Lower lobe of right lung (tissue), 2 donors: ENCODE data around the gene TTC28. TPM values are rescaled to one million over a fixed set of nuclear protein-coding genes. Genes with fewer than 3 reads are reported as not detected.

ENCODE experiments used
- ATAC-seq, 2 donors: fragments of 200-7000 bp; cut with Tn5 transposase; one replicate each; pipeline ENCODE4 v1.9.1; 2020 to 2022; ENCODE audit warnings: mild to moderate bottlenecking in 2 of 2, moderate library complexity in 2 of 2
- DNase-seq: peaks from one replicate; pipeline ENCODE4 v3.0.0-alpha.2; 2020
- H3K27ac ChIP-seq: fragments of 200-600 bp; one replicate; pipeline ENCODE4 v1.8.0; 2022
- H3K27me3 ChIP-seq: fragments of 200-600 bp; one replicate; pipeline ENCODE4 v1.8.0; 2022; ENCODE audit warnings: low read depth
- H3K36me3 ChIP-seq: fragments of 200-600 bp; one replicate; pipeline ENCODE4 v1.8.0; 2022; ENCODE audit warnings: mild to moderate bottlenecking
- H3K4me1 ChIP-seq: fragments of 200-600 bp; one replicate; pipeline ENCODE4 v1.8.0; 2022
- H3K4me3 ChIP-seq: fragments of 200-600 bp; one replicate; pipeline ENCODE4 v1.8.0; 2022; ENCODE audit warnings: mild to moderate bottlenecking
- H3K9me3 ChIP-seq: fragments of 200-600 bp; one replicate; pipeline ENCODE4 v1.8.0; 2022
- intact Hi-C: fragments of 100-400 bp; cut with DNase I; formaldehyde crosslinking; loops from one replicate; pipeline ENCODE4 v1.11.0; 2022
- total RNA-seq: library from RNA; stranded (reverse); fragmentation: NEBNext Ultra II Directional; extraction: Animal tissue kit (Norgen Biotek cat#: 25700); gene quantifications from one replicate; pipeline ENCODE4 v1.2.1, GENCODE V29; 2021
- TF ChIP-seq, protein P1 (sequence below): fragments of 200-600 bp; IDR thresholded peaks from one replicate; pipeline ENCODE4 v1.8.0; 2022; ENCODE audit warnings: antibody characterized with exemption, mild to moderate bottlenecking
- donor health status: DM: no; HTN: yes; CAD: no; lungs with severe emphysema.

The TTC28 gene
- total RNA-seq, 1 donor from 2014 or later, result 39.6 TPM

DNA sequence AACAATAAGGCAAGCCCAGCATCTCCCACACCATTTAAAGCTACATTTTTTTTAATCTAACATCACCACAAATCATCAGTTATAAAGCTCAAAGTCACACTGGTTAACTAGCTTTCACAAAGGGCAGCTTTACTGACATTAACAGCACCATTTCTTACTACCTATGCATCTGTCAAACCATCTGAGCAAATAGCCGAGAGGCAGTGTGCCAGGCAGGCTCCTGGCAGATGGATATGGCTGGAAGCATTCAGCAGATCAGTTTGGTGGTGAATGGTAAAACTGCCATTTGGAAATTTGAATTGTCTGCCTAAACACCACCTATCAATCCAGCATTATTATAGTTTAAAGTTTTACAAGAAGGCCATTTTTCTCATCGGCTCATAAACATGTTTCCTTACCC lies 131.2 kb downstream of the TTC28 start:
- TF ChIP-seq, protein P1, sequence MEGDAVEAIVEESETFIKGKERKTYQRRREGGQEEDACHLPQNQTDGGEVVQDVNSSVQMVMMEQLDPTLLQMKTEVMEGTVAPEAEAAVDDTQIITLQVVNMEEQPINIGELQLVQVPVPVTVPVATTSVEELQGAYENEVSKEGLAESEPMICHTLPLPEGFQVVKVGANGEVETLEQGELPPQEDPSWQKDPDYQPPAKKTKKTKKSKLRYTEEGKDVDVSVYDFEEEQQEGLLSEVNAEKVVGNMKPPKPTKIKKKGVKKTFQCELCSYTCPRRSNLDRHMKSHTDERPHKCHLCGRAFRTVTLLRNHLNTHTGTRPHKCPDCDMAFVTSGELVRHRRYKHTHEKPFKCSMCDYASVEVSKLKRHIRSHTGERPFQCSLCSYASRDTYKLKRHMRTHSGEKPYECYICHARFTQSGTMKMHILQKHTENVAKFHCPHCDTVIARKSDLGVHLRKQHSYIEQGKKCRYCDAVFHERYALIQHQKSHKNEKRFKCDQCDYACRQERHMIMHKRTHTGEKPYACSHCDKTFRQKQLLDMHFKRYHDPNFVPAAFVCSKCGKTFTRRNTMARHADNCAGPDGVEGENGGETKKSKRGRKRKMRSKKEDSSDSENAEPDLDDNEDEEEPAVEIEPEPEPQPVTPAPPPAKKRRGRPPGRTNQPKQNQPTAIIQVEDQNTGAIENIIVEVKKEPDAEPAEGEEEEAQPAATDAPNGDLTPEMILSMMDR, result no peak
- DNase-seq (no peak), ATAC-seq (no peak)
- Histone ChIP-seq H3K4me1 (peaks cover 5% of the 10 kb centered on the region), H3K36me3 (no peaks in the 10 kb centered on the region), H3K4me3 (no peak overlapping the region), H3K27ac (no peak overlapping the region), H3K9me3 (no peaks in the 10 kb centered on the region), H3K27me3 (no peaks in the 10 kb centered on the region)
- intact Hi-C loops, result no loop called here

DNA sequence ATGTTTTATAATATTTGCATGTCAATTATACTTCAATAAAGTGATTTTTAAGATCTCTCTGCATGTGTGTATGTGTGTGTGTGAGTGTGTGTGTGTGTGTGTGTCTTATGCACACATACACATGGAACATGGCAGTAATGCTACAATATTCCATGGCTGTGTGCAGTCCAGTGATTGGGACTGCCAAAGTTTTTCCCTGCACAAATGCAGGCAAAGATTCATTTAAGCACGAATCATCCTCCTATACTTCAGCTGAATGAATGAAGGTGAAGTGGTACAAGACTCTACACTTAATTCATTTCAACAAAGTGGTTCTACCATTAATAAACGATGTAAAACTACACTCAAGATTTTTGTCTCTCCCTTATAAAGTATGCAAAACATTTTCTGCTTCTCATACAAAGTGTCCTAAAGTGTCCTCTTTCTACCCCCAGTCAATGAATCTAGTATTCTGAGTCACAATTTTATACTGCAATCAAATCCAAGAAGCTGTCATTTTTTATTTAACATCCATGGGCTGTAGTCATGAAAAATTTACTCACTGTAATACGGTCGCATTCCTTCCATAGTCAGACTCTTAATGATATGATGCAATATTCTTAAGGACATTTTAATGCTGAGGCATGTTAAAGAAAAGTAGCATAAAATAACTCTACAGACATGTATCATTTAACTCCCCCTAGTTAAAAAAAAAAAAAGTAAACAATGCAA lies 132.4 kb downstream of the TTC28 start:
- Histone ChIP-seq H3K9me3 (no peaks in the 10 kb centered on the region), H3K27me3 (no peaks in the 10 kb centered on the region), H3K36me3 (no peaks in the 10 kb centered on the region), H3K27ac (no peak overlapping the region), H3K4me1 (peaks cover 5% of the 10 kb centered on the region), H3K4me3 (no peak overlapping the region)
- no peak for DNase-seq
- TF ChIP-seq, protein P1, result no peak
- intact Hi-C loops, result no loop called here
- peak in 1 of 2 donors; percentile 12 for ATAC-seq

DNA sequence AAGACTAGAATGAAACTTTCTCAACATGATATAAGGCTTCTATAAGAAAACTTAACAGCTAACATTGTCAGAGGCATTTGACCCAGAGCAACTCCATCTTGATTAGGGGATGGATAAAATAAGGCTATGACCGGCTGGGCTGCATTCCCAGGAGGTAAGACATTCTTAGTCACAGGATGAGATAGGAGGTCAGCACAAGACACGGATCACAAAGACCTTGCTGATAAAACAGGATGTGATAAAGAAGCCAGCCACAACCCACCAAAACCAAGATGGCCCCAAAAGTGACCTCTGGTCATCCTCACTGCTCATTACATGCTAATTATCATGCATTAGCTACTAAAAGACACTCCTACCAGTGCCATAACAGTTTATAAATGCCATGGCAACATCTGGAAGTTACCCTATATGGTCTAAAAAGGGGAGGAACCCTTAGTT lies 135.2 kb downstream of the TTC28 start:
- Histone ChIP-seq H3K27me3 (no peaks in the 10 kb centered on the region), H3K4me3 (no peak overlapping the region), H3K9me3 (no peaks in the 10 kb centered on the region), H3K36me3 (no peaks in the 10 kb centered on the region), H3K4me1 (peaks cover 5% of the 10 kb centered on the region), H3K27ac (no peak overlapping the region)
- intact Hi-C loops, result no loop called here
- no peak for DNase-seq
- ATAC-seq, result no peak
- TF ChIP-seq, protein P1, result no peak

DNA sequence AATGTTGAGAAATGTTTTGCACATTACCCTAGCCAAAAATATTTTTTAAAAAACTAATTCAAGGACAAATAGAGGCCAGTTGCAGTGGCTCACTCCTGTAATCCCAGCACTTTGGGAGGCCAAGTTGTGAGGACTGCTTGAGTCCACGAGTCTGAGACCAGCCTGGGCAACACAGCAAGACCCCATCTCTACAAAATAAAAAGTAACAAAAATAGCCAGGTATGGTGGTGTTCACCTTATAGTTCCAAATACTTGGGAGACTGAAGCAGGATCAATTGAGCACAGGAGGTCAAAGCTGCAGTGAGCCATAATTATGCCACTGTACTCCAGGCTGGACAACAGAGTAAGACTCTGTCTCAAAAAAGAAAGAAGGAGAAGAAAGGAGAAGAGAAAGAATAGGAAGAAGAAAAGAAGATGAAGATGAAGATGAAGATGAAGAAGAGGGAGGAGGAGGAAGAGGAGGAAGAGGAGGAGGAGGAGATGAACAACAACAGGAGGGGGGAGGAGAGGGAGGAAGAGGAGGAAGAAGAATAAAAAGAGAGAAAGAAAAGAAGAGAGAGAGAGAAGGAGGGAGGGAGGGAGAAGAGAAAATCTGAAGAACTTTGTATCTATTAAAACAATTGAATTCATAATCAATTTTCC lies 136.5 kb downstream of the TTC28 start:
- TF ChIP-seq, protein P1, result no peak
- intact Hi-C loops, result no loop called here
- Histone ChIP-seq H3K9me3 (no peaks in the 10 kb centered on the region), H3K36me3 (no peaks in the 10 kb centered on the region), H3K4me3 (no peak overlapping the region), H3K27me3 (no peaks in the 10 kb centered on the region), H3K27ac (no peak overlapping the region), H3K4me1 (peaks cover 5% of the 10 kb centered on the region)
- no peak for DNase-seq
- no peak for ATAC-seq

DNA sequence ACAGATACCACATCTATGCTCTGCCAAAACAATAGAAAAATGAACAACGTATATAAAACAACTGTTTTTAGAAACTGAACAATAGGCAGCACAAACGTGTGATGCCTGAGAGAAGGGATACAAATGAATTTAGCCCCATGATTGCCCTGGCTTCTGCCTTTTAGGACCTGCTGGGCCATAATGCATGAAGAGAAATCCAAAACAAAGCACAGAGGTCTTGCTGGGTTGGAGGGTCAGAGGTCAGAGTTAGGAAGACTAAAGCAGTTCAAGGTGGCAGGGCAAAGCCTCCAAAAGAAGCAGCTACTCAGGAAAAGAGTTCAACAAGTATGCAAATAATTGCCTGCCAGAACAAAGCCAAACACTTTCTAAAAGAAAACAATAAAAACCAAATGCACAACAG lies 138.5 kb downstream of the TTC28 start:
- H3K4me1 ChIP-seq, result no peaks in the 10 kb centered on the region
- H3K4me3 ChIP-seq, result no peak overlapping the region
- TF ChIP-seq, protein P1, result no peak
- H3K36me3 ChIP-seq, result no peaks in the 10 kb centered on the region
- no peaks in the 10 kb centered on the region for H3K27me3 ChIP-seq
- intact Hi-C loops, result no loop called here
- no peak overlapping the region for H3K27ac ChIP-seq
- ATAC-seq (no peak), DNase-seq (no peak)
- H3K9me3 ChIP-seq, result no peaks in the 10 kb centered on the region
